Ovary (tissue), 3 donors: ENCODE measurements around the gene STXBP4.

Experiments
- CTCF ChIP-seq, 3 donors: fragments of 450-650 bp in 2 of 3; fragments of 200-600 bp in 1 of 3; IDR thresholded peaks; one replicate each; pipeline versions ENCODE4 v1.5.1 to v1.8.0; 2016 to 2022; ENCODE audit warnings: antibody characterized with exemption in 3 of 3, mild to moderate bottlenecking in 1 of 3
- EP300 ChIP-seq: sonication (generic); formaldehyde crosslinking; IDR thresholded peaks from one replicate; pipeline ENCODE4 v1.6.1; 2017; ENCODE audit warnings: antibody characterized with exemption
- POLR2A ChIP-seq: fragments of 450-650 bp; IDR thresholded peaks from one replicate; pipeline ENCODE4 v1.6.1; 2017; ENCODE audit warnings: antibody characterized with exemption, mild to moderate bottlenecking, moderate library complexity
- donor health status: DM: no; HTN: no; CAD: no.

- no peak for TF ChIP-seq CTCF (IDR thresholded peaks at IDR 0.05)
- TF ChIP-seq POLR2A = no peak
- TF ChIP-seq EP300 = no peak
Observed at GRCh38 chr17:55098765-55099164, 130.2 kb downstream of the STXBP4 start.
